GM23338 (cell line): ENCODE measurements around the gene FEN1.

Source experiments
- CTCF ChIP-seq, 2 experiments: fragments of 200-600 bp in 1 of 2; sonication (generic) in 1 of 2; conservative IDR thresholded peaks; 2 replicates each; pipeline versions ENCODE4 v1.5.1 to v1.6.1; 2016 to 2017; ENCODE audit warnings: antibody characterized with exemption in 2 of 2, low read depth in 2 of 2, mild to moderate bottlenecking in 2 of 2, moderate library complexity in 1 of 2
- ETS1 ChIP-seq: IDR thresholded peaks from 2 replicates; pipeline ENCODE4 v1.6.1; 2016; ENCODE audit warnings: antibody characterized with exemption
- EZH2 ChIP-seq: fragments of 200-600 bp; sonication (generic); IDR thresholded peaks from one replicate; pipeline ENCODE4 v1.8.0; 2017; ENCODE audit warnings: antibody characterized with exemption, mild to moderate bottlenecking, low read depth; ENCODE audit not compliant: unreplicated experiment
- NANOG ChIP-seq: IDR thresholded peaks from 2 replicates; pipeline ENCODE4 v1.6.1; 2016; ENCODE audit warnings: antibody characterized with exemption, borderline replicate concordance
- POLR2AphosphoS5 ChIP-seq: IDR thresholded peaks from 2 replicates; pipeline ENCODE4 v1.6.1; 2016; ENCODE audit warnings: antibody characterized with exemption, low read depth
- REST ChIP-seq: IDR thresholded peaks from one replicate; pipeline ENCODE4 v1.6.1; 2018; ENCODE audit warnings: antibody characterized with exemption; ENCODE audit not compliant: unreplicated experiment
- ZNF331 ChIP-seq: fragments of 250-450 bp; sonication (Bioruptor Pico); IDR thresholded peaks from 2 replicates; pipeline ENCODE4 v1.5.0; 2020; ENCODE audit warnings: low read depth, mild to moderate bottlenecking, moderate library complexity

GRCh38 chr11:61794579-61794978 lies 1.9 kb downstream of the FEN1 start:
- TF ChIP-seq REST, result no peak
- TF ChIP-seq EZH2, result no peak
- TF ChIP-seq CTCF (conservative IDR thresholded peaks at IDR 0.05; ENCODE audit: low read depth in 2 of 2), result no peak
- no peak for TF ChIP-seq POLR2AphosphoS5
- no peak for TF ChIP-seq ZNF331 (CRISPR knock-in tag)
- TF ChIP-seq NANOG, result no peak
- TF ChIP-seq ETS1, result no peak
